Endothelial cell (in vitro differentiated cells): ENCODE measurements around the gene GPR63. TPM values are rescaled to one million over a fixed set of nuclear protein-coding genes. Genes with fewer than 3 reads are reported as not detected.

Source experiments
- DNase-seq: peaks from one replicate; pipeline ENCODE4 v3.0.0; 2021; ENCODE audit warnings: low spot score
- H3K27ac Mint-ChIP-seq: one replicate; pipeline ENCODE4 v1.8.0; 2021; ENCODE audit warnings: mixed read lengths, inconsistent platforms; ENCODE audit not compliant: unreplicated experiment
- H3K27me3 Mint-ChIP-seq: one replicate; pipeline ENCODE4 v1.8.0; 2021; ENCODE audit warnings: mild to moderate bottlenecking, moderate library complexity, mixed read lengths, inconsistent platforms; ENCODE audit not compliant: unreplicated experiment
- H3K36me3 Mint-ChIP-seq: one replicate; pipeline ENCODE4 v1.8.0; 2021; ENCODE audit warnings: mild to moderate bottlenecking, low read depth, mixed read lengths, inconsistent platforms; ENCODE audit not compliant: unreplicated experiment
- H3K4me1 Mint-ChIP-seq: one replicate; pipeline ENCODE4 v1.8.0; 2021; ENCODE audit warnings: mild to moderate bottlenecking, mixed read lengths, inconsistent platforms; ENCODE audit not compliant: unreplicated experiment
- H3K4me3 Mint-ChIP-seq: one replicate; pipeline ENCODE4 v1.8.0; 2021; ENCODE audit warnings: mild to moderate bottlenecking, mixed read lengths, inconsistent platforms; ENCODE audit not compliant: unreplicated experiment
- H3K9me3 Mint-ChIP-seq: one replicate; pipeline ENCODE4 v1.8.0; 2021; ENCODE audit warnings: mixed read lengths, inconsistent platforms; ENCODE audit not compliant: unreplicated experiment
- total RNA-seq: library from RNA; stranded (reverse); fragmentation: NEBNext Ultra II Directional; extraction: Animal tissue kit (Norgen Biotek cat#: 25700); gene quantifications from one replicate; pipeline ENCODE4 v1.2.1, GENCODE V29; 2021; ENCODE audit not compliant: unreplicated experiment
- TF ChIP-seq, protein P1 (sequence below): fragments of 200-600 bp; sonication (generic); IDR thresholded peaks from one replicate; pipeline ENCODE4 v1.5.0; 2021; ENCODE audit warnings: antibody characterized with exemption; ENCODE audit not compliant: unreplicated experiment

The GPR63 gene
- total RNA-seq, 1 donor from 2014 or later = 1.5 TPM

DNA sequence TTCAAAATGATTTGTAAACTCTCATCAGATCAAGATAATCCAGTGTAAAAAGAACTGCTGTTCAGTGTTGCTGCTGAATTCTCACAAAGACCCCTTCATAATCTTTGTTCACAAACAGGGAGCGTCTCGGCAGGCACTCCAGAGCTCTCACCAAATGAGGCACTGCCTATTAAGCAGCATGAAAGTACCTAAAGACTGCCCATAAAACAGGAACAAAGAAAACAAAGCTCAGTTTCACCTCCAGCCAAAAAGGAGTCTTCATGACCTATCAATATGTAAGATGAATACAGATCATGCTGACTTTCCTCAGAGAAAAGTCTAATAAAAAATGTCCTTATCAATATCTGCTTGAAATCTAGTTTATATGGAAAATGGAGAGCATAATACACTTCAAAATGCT lies 41.8 kb downstream of the GPR63 start:
- H3K4me3 Mint-ChIP-seq = no peak overlapping the region
- no peak overlapping the region for H3K27ac Mint-ChIP-seq
- no peak for DNase-seq
- no peaks in the 10 kb centered on the region for H3K4me1 Mint-ChIP-seq
- TF ChIP-seq, protein P1, sequence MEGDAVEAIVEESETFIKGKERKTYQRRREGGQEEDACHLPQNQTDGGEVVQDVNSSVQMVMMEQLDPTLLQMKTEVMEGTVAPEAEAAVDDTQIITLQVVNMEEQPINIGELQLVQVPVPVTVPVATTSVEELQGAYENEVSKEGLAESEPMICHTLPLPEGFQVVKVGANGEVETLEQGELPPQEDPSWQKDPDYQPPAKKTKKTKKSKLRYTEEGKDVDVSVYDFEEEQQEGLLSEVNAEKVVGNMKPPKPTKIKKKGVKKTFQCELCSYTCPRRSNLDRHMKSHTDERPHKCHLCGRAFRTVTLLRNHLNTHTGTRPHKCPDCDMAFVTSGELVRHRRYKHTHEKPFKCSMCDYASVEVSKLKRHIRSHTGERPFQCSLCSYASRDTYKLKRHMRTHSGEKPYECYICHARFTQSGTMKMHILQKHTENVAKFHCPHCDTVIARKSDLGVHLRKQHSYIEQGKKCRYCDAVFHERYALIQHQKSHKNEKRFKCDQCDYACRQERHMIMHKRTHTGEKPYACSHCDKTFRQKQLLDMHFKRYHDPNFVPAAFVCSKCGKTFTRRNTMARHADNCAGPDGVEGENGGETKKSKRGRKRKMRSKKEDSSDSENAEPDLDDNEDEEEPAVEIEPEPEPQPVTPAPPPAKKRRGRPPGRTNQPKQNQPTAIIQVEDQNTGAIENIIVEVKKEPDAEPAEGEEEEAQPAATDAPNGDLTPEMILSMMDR = no peak
- no peaks in the 10 kb centered on the region for H3K27me3 Mint-ChIP-seq
- H3K9me3 Mint-ChIP-seq = no peaks in the 10 kb centered on the region
- H3K36me3 Mint-ChIP-seq = no peaks in the 10 kb centered on the region

- H3K27me3 Mint-ChIP-seq = no peaks in the 10 kb centered on the region
- H3K4me3 Mint-ChIP-seq = no peak overlapping the region
- no peak overlapping the region for H3K27ac Mint-ChIP-seq
- TF ChIP-seq, protein P1 = no peak
- DNase-seq = no peak
- no peaks in the 10 kb centered on the region for H3K36me3 Mint-ChIP-seq
- no peaks in the 10 kb centered on the region for H3K4me1 Mint-ChIP-seq
- no peaks in the 10 kb centered on the region for H3K9me3 Mint-ChIP-seq
Measured at GRCh38 chr6:96794980-96795379, 42.3 kb downstream of the GPR63 start.

- Mint-ChIP-seq H3K27me3 (no peaks in the 10 kb centered on the region), H3K4me1 (peaks cover 3% of the 10 kb centered on the region), H3K27ac (no peak overlapping the region)
Measured at GRCh38 chr6:96792561-96793190, 44.6 kb downstream of the GPR63 start.

DNA sequence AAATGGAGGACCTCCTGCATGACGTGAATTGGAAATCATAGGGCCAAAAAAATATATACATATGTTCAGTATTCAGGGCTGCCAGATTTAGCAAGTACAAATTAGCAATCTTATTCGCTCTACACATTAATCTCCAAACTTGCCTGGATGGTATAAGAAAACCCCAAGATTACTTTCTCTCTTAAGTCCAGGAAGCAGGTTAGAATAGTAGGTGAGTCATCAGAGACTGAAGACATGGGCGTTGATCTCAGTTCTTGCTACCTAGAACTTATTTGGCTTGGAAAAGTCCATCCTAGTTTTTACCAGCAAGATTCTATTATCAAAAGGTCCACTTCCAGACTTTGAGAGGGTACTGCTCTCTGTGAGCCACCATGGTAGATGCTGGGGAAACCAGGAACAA lies 47.4 kb downstream of the GPR63 start:
- TF ChIP-seq, protein P1 = no peak
- Mint-ChIP-seq H3K4me3 (no peak overlapping the region), H3K4me1 (peaks cover 3% of the 10 kb centered on the region), H3K9me3 (no peaks in the 10 kb centered on the region), H3K27ac (no peak overlapping the region), H3K36me3 (no peaks in the 10 kb centered on the region), H3K27me3 (no peaks in the 10 kb centered on the region)
- DNase-seq = no peak

More at GRCh38 chr6:96792561-96793190, 44.6 kb downstream of the GPR63 start:
- TF ChIP-seq, protein P1 = no peak
- H3K9me3 Mint-ChIP-seq = no peaks in the 10 kb centered on the region
- no peak for DNase-seq
- H3K36me3 Mint-ChIP-seq = no peaks in the 10 kb centered on the region
- H3K4me3 Mint-ChIP-seq = no peak overlapping the region

DNA sequence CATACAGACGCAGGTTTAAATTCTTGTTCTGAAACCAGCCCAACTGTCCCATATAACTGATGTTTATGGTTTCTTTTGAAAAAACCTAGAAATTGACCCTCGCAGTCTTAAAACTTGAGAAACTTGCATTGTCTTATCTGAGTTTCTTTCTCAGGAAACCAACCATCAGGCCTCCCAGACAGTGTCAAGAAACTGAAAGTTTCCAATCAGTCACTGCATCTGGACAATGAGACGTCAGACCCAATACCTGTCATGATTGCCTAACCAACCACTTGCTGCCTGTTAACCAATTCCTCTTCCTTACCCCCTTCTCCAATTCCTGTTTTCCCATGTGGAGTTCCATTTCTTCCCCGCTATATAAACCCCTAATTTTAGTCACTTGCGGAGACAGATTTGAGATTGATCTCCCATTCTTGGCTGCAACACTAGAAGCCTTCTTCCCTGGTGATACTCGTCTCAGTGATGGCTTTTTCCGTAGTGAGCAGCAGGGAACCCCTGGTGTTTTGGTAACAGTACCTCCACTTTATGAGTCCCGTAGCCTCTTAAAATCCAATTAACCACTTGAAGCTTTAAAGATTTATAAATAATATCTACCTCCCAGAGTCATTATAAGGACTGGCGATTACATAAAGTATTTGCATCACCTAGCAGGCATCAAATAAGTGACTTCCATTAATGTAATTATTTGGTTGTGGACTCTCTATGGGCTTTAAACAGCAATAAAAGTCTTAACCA lies 49.3 kb downstream of the GPR63 start:
- H3K4me1 Mint-ChIP-seq = peaks cover 3% of the 10 kb centered on the region

More for the DNA sequence above, 49.3 kb downstream of the GPR63 start:
- no peak overlapping the region for H3K27ac Mint-ChIP-seq
- no peak for DNase-seq
- no peaks in the 10 kb centered on the region for H3K9me3 Mint-ChIP-seq
- no peaks in the 10 kb centered on the region for H3K36me3 Mint-ChIP-seq
- no peaks in the 10 kb centered on the region for H3K27me3 Mint-ChIP-seq
- TF ChIP-seq, protein P1 = no peak
- H3K4me3 Mint-ChIP-seq = no peak overlapping the region
